Dedifferentiated amniotic fluid mesenchymal stem cell (primary cell): Measurements from ENCODE around the gene PLXDC2.
"Not testable (repeated sequence)": the region's sequence is repeated elsewhere in the genome, so short reads cannot be mapped to it uniquely, and the experiment has no call there.

ENCODE experiments used
- DNase-seq: peaks from one replicate; pipeline ENCODE4 v3.0.0-alpha.2; 2016; ENCODE audit errors: extremely low spot score

Gene PLXDC2

DNA sequence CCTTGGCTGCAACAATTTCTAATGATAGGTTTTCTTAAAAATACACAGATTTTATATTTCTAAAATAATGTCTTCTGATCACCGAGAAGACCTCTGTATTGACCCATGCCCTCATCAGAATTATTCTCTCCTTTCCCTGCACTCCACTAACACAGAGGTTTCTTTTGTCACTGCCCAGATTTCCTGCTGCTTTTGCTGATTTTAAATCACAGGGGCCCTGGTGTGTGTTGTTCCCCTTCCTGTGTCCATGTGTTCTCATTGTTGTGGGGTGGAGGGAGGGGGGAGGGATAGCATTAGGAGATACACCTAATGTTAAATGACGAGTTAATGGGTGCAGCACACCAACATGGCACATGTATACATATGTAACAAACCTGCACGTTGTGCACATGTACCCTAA lies 375.2 kb downstream of the PLXDC2 start:
- not testable (repeated sequence) for DNase-seq

DNA sequence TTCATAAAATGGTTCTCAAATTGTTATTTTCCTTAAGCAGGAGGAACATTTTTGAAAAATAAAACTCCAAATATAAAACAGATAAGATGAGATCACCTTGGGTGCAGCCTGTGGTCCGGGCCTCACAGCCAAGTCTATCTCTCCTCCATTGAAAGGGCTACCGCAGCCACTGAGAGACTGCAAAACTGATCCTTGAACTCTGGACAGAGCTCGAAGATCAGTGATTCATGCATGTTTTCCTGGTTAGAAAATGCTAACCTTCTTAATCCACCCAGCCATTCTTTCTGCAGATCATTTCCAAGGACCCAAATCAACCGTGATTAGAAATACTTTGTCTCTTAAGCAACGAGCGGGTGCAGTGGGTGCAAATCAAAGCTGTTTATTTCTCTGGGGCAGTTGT lies 378.8 kb downstream of the PLXDC2 start:
- no peak for DNase-seq

DNA sequence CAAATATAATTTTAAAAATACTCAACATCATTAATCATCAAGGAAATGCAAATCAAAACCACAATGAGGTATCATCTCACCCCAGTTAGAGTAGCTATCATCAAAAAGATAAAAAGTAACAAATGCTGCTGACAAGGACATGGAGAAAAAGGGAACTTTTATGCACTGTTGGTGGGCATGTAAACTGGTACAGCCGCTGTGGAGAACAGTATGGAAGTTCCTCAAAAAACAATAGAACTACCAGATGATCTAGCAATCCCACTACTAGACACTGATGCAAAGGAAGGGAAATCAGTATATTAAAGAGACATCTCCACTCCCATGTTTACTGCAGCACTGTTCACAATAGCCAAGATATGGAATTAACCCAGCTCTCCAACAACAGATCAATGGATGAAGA lies 384.5 kb downstream of the PLXDC2 start:
- DNase-seq: no peak

DNA sequence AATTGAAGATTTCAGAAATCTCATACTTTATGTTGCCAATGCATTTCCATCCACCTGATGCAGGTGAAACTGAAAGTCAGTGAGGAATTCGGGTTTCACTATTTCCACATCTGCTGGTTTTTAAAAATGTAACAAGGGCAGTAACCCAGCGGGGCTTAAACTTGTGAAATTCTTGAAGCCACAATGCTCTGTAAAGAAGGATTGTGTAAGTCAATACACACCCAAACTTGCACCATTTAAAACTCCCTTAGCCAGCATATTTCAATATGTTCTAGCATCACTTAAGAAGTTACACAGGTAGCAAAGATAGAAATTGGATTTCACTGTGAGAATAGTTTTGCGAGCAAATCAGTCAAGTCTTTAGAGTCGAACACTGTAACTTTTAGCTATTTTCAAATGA lies 386.1 kb downstream of the PLXDC2 start:
- no peak for DNase-seq

DNA sequence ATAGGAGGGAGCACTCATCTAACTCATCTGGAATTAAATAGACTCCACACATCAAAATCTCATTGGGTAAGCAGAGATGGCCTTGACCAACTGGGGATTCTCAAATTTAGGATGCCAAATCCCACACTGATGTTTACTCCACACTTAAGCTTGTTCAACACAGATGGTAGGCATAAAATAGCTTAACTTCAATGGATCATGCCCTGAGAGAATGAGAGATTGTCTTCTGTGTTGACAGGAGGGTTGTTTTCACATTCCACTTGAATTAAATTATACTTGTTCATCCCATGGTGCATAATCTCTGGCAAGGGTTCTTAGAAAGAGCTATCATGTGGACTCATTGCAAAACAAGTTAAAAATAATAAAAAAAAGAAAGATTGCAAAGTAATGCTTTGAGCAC lies 391.4 kb downstream of the PLXDC2 start:
- no peak for DNase-seq

DNA sequence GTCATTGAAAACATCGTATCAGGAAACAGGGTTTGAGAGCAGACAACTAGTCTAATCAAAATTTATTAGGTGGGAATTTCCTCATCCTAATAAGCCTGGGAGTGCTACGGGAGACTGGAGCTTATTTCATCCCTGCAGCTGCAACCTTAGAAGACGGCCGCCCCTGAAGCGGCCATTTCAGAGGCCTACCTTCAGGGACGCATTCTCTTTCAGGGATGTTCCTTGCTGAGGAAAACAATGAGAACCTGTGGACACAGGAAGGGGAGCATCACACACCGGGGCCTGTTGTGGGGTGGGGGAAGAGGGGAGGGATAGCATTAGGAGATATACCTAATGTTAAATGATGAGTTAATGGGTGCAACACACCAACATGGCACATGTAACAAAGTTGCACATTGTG lies 392.9 kb downstream of the PLXDC2 start:
- DNase-seq: not testable (repeated sequence)

DNA sequence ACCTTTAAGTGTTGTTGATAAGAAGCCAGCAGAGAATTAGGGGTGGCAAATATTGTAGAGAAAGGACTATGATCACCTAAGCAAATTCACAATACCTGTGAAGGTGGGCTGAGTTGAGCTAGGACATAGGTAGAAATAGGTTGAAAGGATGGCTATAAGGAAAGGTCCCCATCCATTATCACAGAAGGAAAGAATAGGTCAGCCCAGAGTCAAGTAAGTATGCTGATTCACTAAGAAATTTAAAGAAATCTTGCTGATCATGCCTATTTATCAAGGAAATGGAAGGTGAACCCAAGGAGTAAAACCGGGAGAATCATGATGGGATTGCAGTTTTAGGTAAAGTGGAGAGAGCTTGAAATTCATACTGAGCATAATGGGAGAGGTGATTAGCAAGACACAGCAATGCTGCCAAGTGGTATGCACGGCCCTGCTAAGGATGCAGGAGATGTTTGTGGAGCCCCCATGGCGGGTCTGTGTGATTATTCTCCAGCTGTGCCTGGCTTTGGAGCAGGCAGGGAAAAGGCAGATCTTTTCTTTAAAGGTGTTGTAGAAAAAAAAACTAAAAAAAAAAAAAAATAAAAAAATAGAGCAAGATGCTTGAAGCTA lies 399.4 kb downstream of the PLXDC2 start:
- no peak for DNase-seq

DNA sequence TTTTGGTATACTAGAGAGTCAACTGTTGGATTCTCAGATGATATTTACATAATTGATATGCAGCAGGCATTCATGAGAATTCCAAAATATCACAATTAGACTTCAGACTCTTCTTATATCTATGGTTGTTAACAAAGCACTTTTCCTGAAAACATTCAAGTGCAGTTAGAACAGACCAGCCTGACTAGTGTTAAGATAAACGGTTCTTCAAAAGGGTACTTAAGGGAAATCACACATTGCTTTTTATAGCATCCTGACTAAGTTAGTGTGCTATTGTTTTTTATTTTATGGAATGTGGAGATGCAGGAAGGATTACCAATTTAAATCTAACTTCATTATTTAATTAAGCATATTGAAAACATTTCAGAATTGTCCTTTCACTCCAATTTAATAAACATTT lies 405.1 kb downstream of the PLXDC2 start:
- DNase-seq: no peak

DNA sequence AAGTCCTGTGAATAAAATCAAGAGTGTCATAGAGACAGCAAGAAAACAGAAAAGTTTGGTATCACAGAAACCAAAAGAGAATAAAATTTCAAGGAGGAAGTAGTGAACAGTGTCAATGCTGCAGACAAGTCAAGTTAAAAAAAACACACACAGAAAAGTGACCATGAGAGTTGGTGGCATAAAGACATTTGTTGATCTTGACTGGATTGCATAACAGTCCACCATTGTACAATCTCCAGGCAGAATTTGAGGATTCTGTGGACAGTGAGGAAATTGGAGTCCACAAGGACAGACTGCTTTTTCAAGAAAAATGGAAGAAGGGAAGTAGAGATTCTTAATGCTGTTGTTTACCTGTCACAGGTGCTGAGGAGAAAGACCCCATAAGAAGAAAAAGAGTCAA lies 412.5 kb downstream of the PLXDC2 start:
- no peak for DNase-seq

DNA sequence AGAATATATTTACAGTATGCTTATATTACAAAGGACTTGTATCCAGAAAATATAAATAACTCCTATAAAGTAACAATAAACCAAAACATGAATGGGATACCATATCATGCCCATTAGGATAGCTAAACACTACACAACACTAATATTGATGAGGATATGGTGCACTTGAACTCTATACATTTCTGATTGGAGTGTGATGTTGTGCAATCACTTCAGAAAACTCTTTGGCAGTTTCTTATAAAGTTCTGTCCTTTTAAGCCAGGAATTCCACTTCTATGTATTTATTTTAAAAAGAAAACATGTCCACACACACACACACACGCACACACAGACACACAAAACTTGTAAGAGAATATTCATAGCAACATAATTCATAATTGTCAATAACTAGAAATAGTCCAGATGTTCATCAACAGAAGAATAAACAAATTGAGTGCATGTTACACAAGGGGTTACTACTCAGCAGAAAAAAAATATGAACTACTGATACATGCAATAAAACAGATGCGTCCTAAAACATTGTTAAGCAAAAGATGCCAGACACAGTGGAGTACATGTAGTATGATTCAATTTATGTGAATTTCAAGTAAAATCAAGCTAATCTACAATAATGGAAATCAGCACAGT lies 416.0 kb downstream of the PLXDC2 start:
- DNase-seq: no peak

DNA sequence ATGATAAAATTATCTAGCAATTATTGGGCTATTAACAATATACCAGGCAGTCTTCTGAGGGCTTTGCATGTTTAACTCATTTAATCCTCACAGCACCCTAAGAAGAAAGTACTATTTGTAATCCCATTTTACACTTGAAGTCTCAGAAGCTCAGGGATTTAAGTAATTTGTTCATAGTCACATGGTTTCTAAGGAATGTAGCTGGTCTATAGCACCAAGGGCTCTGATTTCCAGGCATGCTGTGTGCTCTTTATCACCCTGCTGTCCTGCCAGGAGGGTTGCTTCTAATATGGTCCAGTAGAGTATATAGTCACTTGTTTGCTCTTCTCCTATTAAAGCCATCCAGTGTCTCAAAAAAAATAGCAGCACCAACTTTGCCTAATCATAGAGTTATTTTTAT lies 417.2 kb downstream of the PLXDC2 start:
- no peak for DNase-seq

DNA sequence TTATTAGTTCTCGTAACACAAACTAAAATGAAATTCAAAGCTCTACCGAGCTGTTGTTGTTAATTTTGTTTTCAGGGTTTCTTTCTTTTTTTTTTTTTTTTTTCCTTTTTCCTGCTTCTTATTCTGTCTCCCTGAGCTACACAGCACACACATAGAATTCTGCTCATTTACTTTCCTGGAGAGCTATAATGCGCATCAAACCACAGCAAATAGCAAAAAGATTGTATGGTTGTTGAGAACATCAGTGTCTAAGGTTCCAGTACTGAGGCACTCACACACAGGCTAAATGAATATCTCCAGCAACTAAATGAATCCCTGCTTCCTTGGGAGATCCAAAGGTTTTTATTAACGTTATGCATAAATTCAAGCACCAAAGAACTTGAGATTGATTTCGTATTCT lies 418.3 kb downstream of the PLXDC2 start:
- no peak for DNase-seq

DNA sequence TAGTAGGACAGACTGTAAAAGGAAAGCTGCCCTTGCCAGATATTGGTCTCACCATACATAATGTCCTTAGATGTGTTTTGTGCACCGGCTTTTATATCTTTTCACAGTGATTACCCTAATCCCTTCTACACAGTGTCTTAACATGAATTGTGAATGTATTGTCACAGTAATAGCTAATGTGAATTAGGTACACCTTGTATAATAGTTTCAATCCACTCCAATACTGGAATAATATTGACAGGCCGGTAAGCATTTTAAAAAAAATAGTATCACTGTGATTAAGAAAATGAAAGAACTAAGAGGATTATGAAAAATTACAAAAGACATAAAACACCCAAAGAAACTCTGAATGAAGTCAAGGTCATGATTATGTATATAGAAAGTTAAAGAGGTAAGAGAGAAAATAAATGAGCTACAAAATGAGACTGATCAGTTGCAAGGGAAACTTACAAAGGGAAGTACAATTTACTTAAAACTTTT lies 420.9 kb downstream of the PLXDC2 start:
- no peak for DNase-seq

DNA sequence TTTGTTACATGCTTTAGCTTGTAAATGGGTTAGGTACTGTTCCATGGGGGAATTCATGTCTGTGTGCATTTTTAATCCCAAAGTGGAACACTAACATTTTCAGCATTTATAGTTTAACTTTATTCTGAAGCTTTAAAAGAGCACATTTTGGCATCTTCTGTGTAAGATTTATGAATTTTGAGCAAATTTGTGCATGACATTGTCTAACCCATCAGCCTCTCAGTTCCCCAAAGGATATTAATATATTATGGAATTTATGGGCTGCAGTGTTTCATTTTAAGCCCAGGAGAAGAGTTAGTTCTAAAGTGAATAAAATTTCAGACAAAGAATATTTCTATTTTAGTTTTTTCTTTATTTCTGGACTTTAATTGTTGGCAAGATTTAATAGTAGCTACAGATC lies 421.4 kb downstream of the PLXDC2 start:
- no peak for DNase-seq

DNA sequence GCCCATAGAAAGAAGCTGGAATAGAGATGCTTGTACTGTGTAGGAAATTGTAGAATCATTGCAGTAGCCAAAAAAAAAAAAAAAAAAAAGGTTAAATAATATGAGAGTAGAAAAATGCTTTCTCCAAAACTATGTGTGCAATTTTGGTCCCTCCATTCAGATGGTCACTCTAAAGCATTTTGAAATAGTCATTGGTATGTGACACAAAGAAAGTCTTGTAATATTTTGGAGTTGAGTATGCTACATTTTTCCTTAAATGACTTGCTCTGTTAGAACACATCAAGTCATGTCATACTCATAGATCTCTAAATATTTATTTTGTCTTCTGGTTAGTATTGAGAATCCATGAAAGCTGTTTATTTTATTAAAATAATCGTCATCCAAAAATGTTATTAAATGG lies 424.4 kb downstream of the PLXDC2 start:
- DNase-seq: no peak

DNA sequence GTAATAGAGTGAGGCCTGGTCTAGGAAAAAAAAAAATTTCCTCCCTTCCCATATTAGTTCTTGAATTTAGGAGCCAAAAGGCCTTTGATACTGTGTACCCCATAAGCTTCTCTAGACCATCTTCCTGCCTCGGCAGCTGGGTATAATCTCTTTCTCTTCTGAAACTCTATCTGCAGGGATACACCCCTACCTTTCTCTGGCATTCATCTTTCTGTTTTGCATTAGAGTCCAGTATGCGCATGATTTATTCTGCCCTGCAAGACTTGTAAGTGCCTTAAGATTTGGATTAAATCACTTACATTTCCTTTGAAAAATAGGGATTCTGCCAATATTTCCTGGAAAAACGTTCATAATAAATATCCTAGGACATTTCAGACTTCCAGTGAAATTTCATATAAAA lies 431.2 kb downstream of the PLXDC2 start:
- no peak for DNase-seq

DNA sequence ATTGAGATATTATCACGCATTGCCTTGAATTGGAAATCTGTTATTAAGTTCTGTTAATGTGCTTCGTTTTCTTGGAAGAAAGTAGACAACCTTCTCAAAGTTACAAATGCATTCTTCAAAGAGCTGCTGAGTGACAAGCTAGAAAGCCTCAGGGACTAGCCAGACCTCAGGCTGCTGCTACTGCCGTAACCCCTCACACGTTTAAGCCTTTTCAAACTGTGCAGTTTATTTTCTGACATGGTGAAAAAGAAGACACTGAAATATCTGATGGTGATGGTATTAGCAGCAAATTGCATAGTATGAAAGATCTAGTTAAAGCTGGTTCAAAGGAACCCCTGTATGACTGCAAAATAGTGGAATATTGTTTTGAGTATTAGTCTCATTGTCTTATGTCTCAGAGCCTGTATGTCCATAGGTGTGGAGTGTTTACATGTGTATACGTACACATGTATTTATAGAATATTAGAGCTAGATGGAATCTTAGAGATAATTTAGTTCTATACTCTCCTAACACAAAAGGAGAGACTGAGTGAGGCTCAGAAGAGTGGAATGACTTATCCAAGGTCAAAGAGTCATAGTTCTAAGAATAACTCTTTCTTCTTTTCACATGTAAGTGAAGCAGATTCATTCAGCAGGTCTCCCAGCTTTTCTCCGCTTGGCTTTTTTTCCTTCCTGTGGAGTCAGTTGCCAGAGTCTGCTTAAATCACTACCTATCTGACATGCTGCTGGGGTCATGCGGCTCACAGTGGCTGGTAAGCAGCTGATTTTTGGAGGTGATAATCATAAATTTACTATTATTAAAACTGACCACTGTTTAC lies 431.9 kb downstream of the PLXDC2 start:
- no peak for DNase-seq

DNA sequence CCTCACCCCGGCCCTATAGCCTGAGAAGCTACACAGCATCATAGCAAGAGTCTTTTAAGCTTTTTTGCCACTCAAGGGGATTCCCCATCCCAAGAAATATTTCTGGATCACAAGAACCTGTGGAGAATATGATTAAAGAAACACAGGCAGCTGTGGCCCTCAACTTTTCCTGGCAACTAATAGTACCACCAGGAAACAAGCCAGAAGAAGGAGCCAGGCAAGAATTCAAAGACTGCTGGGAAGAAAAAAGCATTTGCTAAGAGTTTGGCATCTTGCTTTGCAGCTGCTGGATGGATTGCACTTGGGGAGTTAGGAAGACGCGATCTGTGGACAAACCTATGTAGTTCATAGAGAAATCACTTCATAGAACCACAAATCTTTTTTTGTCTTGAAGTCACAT lies 437.8 kb downstream of the PLXDC2 start:
- no peak for DNase-seq

DNA sequence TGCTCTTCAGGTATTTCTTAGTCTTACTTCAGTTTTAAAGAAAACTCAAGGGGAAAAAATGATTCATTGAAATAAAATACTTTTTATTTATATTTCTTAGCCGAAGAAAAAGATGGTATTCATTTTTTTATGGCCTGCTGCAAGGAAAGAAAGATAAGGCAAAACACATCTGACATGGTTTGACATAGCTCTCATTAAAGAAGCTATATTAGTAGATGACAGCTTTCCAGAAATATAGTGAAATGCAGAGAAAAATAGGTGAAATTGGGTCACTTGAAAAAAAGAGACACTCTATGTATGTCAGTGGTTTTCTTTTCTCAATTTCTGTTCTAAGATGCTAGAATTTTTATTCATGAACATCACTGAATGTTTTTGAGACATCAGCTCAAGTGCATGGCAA lies 438.3 kb downstream of the PLXDC2 start:
- no peak for DNase-seq

DNA sequence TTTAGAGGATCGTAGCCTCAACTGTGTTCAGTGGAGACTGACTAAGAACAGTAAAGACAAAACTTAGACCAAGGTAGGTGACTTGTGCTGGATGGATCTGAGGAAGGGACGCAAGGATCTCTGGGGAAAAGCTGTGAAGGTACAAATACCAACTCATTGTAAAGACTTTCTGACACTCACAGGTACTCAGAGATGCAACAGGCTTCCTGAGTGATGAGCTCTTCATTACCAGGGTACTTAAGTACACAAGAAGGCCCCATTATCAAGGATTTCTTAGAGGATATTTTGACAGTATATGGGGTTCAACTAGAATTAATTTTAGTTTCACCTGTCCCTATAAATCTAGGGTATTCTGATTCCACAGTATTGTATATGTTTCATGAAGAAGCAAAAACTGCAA lies 440.7 kb downstream of the PLXDC2 start:
- DNase-seq: no peak

DNA sequence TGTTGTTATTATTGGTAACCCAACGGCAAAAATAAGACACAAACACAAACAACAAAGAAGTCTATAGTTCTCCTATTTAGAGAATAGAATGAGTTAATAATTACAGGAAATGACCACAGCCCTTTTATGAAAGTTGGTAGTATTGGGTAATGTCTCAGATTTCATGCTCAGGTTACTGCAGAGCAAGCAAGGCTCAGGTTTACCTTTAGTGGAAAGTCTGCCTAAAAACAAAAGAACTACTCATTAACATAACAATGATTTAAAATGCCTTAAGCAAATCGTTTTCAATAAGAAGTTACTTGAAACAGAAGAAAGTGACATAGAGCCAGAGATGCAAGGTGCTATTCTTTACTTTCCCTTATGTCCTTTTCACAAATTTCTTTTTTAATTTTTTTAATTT lies 441.2 kb downstream of the PLXDC2 start:
- DNase-seq: no peak

DNA sequence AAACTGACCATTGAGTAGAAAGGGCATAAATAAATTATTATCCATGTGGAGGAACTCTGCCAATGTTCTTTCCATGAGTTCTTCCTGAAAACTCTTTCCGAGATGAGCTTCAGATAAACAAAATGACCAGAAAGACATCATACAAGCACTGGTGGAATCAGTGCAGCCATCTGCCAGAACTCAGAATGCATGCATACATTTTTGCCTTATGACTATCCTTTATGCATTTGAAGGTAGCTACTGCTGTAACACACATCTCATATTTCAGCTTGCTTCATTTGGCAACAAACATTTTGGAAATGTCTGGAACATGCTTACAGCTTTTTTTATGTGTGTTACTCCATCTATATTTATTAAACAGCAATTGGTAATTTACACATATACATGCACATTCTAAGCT lies 448.9 kb downstream of the PLXDC2 start:
- no peak for DNase-seq

DNA sequence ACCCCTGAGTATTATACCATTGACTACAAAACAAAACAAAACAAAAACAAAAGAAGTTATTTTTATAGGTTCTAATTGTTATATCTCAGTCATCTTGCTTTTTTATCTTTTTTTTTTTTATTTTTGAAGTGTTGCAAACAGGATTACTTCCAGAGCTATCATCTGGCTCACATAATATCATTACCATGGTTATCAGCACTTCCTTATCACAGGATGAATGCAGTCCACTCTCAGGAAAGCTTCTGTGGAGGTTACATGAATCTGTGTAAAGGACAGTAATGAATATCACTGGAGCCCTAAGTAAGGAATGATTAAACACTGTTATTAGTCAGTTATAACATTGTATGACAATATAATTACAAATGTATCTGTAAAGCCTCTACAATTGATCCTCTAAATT lies 451.5 kb downstream of the PLXDC2 start:
- no peak for DNase-seq
